Panc1 (cell line): ENCODE measurements around the gene CNTLN. TPM values are rescaled to one million over a fixed set of nuclear protein-coding genes. Genes with fewer than 3 reads are reported as not detected.

Experiments
- ATAC-seq: fragments of 200-7000 bp; cut with Tn5 transposase; 2 replicates; pipeline ENCODE4 v1.9.1; 2020; ENCODE audit warnings: mild to moderate bottlenecking, moderate library complexity
- BruUV-seq: library from RNA; stranded (reverse); fragments of 400-500 nt; replicated peaks from 2 replicates; lab custom pipeline; 2021; lab: Mats Ljungman, UMichigan
- CTCF ChIA-PET: fragments of 300-600 bp; sonication (Branson Sonifier 250); formaldehyde crosslinking; loops from one replicate; lab custom pipeline; 2022; ENCODE audit warnings: antibody characterized with exemption; lab: Charles Lee
- POLR2A ChIA-PET: fragments of 300-600 bp; sonication (Branson Sonifier 250); formaldehyde crosslinking; loops from one replicate; lab custom pipeline; 2022; ENCODE audit warnings: antibody characterized with exemption; lab: Charles Lee
- DNase-seq: peaks from one replicate; pipeline ENCODE4 v3.0.0-alpha.2; 2010; ENCODE audit warnings: low read depth, low spot score
- H3K27ac ChIP-seq: 2 replicates; pipeline ENCODE4 v1.5.1; 2011; ENCODE audit warnings: mild to moderate bottlenecking, low read length, inconsistent platforms
- H3K27me3 ChIP-seq: fragments of 200-500 bp; sonication (Bioruptor generic); 2 replicates; pipeline ENCODE4 v1.6.0; 2014; ENCODE audit warnings: low read length, inconsistent platforms; ENCODE audit not compliant: control insufficient read depth, insufficient read depth
- H3K36me3 ChIP-seq: fragments of 200-500 bp; sonication (Bioruptor generic); 2 replicates; pipeline ENCODE4 v1.5.1; 2014; ENCODE audit warnings: inconsistent platforms, mild to moderate bottlenecking, low read length, moderate library complexity; ENCODE audit not compliant: control insufficient read depth, insufficient read depth
- H3K4me1 ChIP-seq: 2 replicates; pipeline ENCODE4 v1.5.1; 2011; ENCODE audit warnings: inconsistent platforms, mild to moderate bottlenecking, low read length, moderate library complexity; ENCODE audit not compliant: control insufficient read depth, insufficient read depth
- H3K4me3 ChIP-seq, 2 experiments: 2 replicates each; pipeline ENCODE4 v1.5.1; 2011 to 2012; ENCODE audit warnings: low read depth in 2 of 2, low read length in 2 of 2, mild to moderate bottlenecking in 2 of 2, inconsistent platforms in 1 of 2, moderate library complexity in 1 of 2
- H3K9me3 ChIP-seq: fragments of 200-500 bp; sonication (Bioruptor generic); 2 replicates; pipeline ENCODE4 v1.5.1; 2014; ENCODE audit warnings: low read depth, mild to moderate bottlenecking, inconsistent platforms, low read length, moderate library complexity; ENCODE audit not compliant: control insufficient read depth, insufficient read depth
- POLR2AphosphoS5 ChIP-seq: IDR thresholded peaks from 2 replicates; pipeline ENCODE4 v1.6.1; 2012; ENCODE audit warnings: mild to moderate bottlenecking, low read depth, low read length, moderate library complexity
- SIN3A ChIP-seq: IDR thresholded peaks from 2 replicates; pipeline ENCODE4 v1.6.1; 2012; ENCODE audit warnings: low read depth, mild to moderate bottlenecking, low read length, moderate library complexity, borderline replicate concordance; ENCODE audit not compliant: insufficient read depth
- TCF7L2 ChIP-seq: IDR thresholded peaks from 2 replicates; pipeline ENCODE4 v1.6.1; 2011; ENCODE audit warnings: mild to moderate bottlenecking, low read depth, low read length, inconsistent platforms
- in situ Hi-C: cut with HindIII; loops from 2 replicates; pipeline ENCODE4 v1.10.0; 2016; ENCODE audit warnings: low sequenced_read_pairs, low pct_unique_long_range_greater_than_20kb
- intact Hi-C: fragments of 100-400 bp; cut with micrococcal nuclease; formaldehyde crosslinking; loops from one replicate; pipeline ENCODE4 v1.10.0; 2022; ENCODE audit not compliant: unreplicated experiment
- total RNA-seq: library from RNA; stranded (reverse); gene quantifications from one replicate; pipeline ENCODE4 v1.2.1, GENCODE V29; 2021; ENCODE audit not compliant: unreplicated experiment
- TF ChIP-seq, protein P1 (sequence below), 2 experiments: IDR thresholded peaks; 2 replicates each; pipeline ENCODE4 v1.6.1; 2011 to 2012; ENCODE audit warnings: low read depth in 2 of 2, control low read depth in 1 of 2, low read length in 1 of 2, mild to moderate bottlenecking in 1 of 2, moderate library complexity in 1 of 2; ENCODE audit not compliant: insufficient read depth in 1 of 2
- TF ChIP-seq, protein P2 (sequence below): fragments of 450-650 bp; IDR thresholded peaks from 2 replicates; pipeline ENCODE4 v1.5.1; 2017; ENCODE audit warnings: mild to moderate bottlenecking

CNTLN gene
- total RNA-seq, 1 experiment from 2014 or later, result not detected

DNA sequence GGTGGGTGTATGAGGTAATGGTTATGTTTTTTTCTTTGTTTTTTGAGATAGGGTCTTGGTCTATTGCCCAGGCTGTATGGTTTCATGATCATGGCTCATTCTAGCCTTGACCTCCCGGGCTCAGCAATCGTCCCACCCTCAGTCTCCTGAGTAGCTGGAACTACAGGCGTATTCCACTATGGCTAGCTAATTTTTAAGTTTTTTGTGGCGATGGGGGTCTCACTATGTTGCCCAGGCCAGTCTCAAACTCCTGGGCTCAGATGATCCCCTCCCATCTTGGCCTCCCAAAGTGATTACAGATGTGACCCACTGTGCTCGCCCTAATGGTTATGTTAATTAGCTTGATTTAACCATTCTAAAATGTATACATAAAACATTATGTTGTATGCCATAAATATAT is 5.6 kb downstream of the CNTLN start:
- in situ Hi-C loops, result no loop called here
- CTCF ChIA-PET, result no interaction called here

DNA sequence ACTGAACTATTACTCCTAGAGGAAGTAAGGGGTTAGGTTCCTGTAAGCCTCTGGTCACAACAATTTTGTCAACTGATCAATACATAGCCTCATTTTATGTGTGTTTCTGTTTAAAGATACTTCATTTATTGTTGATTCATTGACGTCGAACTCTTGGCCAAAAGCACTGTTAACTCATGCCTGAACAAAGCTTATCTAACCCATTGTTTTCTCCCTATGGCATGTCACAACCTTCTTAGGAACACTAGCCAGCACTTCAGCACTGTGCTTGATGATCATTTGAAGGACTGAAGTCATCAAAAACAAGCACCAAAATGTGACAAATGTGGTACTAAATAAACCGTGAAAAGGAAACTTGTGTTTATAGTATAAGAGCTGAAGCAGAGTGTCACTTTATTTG is 13.5 kb downstream of the CNTLN start:
- POLR2A ChIA-PET, result no interaction called here
- no TSS peak for BruUV-seq
- DNase-seq, result no peak
- intact Hi-C loops, result no loop called here
- Histone ChIP-seq H3K9me3 (no peaks in the 10 kb centered on the region), H3K36me3 (no peaks in the 10 kb centered on the region), H3K4me3 (no peak overlapping the region), H3K4me1 (no peaks in the 10 kb centered on the region), H3K27ac (no peak overlapping the region), H3K27me3 (no peaks in the 10 kb centered on the region)
- CTCF ChIA-PET, result no interaction called here
- in situ Hi-C loops, result no loop called here
- ATAC-seq, result no peak
- TF ChIP-seq, protein P1, sequence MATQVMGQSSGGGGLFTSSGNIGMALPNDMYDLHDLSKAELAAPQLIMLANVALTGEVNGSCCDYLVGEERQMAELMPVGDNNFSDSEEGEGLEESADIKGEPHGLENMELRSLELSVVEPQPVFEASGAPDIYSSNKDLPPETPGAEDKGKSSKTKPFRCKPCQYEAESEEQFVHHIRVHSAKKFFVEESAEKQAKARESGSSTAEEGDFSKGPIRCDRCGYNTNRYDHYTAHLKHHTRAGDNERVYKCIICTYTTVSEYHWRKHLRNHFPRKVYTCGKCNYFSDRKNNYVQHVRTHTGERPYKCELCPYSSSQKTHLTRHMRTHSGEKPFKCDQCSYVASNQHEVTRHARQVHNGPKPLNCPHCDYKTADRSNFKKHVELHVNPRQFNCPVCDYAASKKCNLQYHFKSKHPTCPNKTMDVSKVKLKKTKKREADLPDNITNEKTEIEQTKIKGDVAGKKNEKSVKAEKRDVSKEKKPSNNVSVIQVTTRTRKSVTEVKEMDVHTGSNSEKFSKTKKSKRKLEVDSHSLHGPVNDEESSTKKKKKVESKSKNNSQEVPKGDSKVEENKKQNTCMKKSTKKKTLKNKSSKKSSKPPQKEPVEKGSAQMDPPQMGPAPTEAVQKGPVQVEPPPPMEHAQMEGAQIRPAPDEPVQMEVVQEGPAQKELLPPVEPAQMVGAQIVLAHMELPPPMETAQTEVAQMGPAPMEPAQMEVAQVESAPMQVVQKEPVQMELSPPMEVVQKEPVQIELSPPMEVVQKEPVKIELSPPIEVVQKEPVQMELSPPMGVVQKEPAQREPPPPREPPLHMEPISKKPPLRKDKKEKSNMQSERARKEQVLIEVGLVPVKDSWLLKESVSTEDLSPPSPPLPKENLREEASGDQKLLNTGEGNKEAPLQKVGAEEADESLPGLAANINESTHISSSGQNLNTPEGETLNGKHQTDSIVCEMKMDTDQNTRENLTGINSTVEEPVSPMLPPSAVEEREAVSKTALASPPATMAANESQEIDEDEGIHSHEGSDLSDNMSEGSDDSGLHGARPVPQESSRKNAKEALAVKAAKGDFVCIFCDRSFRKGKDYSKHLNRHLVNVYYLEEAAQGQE (IDR thresholded peaks at IDR 0.05; ENCODE audit: insufficient read depth in 1 of 2, low read depth in 2 of 2, low read length in 1 of 2), result no peak

More for the DNA sequence above, 5.6 kb downstream of the CNTLN start:
- H3K9me3 ChIP-seq, result no peaks in the 10 kb centered on the region
- TF ChIP-seq POLR2AphosphoS5 (no peak), TCF7L2 (no peak), SIN3A (no peak)
- TF ChIP-seq, protein P2, sequence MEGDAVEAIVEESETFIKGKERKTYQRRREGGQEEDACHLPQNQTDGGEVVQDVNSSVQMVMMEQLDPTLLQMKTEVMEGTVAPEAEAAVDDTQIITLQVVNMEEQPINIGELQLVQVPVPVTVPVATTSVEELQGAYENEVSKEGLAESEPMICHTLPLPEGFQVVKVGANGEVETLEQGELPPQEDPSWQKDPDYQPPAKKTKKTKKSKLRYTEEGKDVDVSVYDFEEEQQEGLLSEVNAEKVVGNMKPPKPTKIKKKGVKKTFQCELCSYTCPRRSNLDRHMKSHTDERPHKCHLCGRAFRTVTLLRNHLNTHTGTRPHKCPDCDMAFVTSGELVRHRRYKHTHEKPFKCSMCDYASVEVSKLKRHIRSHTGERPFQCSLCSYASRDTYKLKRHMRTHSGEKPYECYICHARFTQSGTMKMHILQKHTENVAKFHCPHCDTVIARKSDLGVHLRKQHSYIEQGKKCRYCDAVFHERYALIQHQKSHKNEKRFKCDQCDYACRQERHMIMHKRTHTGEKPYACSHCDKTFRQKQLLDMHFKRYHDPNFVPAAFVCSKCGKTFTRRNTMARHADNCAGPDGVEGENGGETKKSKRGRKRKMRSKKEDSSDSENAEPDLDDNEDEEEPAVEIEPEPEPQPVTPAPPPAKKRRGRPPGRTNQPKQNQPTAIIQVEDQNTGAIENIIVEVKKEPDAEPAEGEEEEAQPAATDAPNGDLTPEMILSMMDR, result no peak
- TF ChIP-seq, protein P1 (IDR thresholded peaks at IDR 0.05; ENCODE audit: insufficient read depth in 1 of 2, low read depth in 2 of 2, low read length in 1 of 2), result no peak
- DNase-seq (no peak), ATAC-seq (no peak)
- H3K4me1 ChIP-seq, result no peaks in the 10 kb centered on the region
- intact Hi-C loops, result no loop called here
- no TSS peak for BruUV-seq
- POLR2A ChIA-PET, result no interaction called here
- no peak overlapping the region for H3K4me3 ChIP-seq
- H3K27ac ChIP-seq, result no peak overlapping the region
- no peaks in the 10 kb centered on the region for H3K27me3 ChIP-seq
- no peaks in the 10 kb centered on the region for H3K36me3 ChIP-seq
